ENCODE measurements around the gene MLST8.

MLST8 gene
- 7.7 to 39.9 (median 20.5) reads per million in 18 experiments for total RNA-seq

GRCh38 chr16:2205104-2205966, at the start of gene MLST8:
MLST8 (plus strand) TSS chr16:2205454; CDS start chr16:2206086, 632 bp downstream.
- peak; percentile 80 to 87 for DNase-seq

- DNase-seq = peak; percentile 21 to 23
Observed at GRCh38 chr16:2155977-2156848, 49.0 kb upstream of the MLST8 start.

GRCh38 chr16:2156849-2157224, 48.4 kb upstream of the MLST8 start:
- DNase-seq = no peak

DNA sequence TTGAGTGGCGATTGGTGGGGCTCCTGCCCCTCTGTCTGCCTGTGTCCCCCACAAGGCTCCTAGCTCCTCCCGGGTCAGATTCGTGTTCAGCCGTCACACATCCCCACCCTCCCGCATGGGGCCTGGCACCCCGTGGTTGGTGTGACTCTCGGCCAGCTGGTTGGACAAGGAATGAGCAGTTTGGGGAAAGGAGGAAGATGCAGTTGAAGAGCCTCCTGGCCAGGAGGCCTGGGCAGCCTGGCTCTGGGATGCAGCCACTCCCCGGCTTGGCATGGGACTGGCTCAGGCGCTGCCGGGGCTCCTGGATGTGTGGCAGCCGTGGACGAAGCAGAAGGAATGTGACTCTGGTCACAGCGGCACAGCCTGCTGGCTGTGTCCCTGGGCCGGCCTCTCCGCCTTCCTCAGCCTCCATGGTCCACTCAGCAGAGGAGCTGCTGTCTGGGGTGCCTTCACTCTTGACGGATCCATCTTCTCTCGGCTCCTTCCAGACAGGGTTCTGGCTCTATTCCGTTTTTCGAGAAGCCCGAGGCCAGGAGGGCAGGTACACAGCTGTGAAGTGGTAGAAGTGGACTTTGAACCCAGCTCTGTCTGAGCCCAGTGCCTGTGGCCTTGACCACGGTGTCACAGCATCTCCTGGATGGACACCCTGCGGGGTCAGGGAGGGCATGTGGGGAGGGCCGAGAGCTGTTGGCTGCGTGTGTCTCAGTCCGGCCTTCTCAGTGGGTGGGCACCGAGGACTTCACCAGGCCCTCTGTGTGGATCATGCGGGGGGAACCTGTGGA, 47.6 kb upstream of the MLST8 start:
- no peak for DNase-seq

- no peak for DNase-seq
Observed at GRCh38 chr16:2158262-2158638, 47.0 kb upstream of the MLST8 start.

- DNase-seq = no peak
Observed at GRCh38 chr16:2159175-2159838, 45.9 kb upstream of the MLST8 start.

GRCh38 chr16:2160915-2161551, 44.2 kb upstream of the MLST8 start:
- no peak for DNase-seq

DNA sequence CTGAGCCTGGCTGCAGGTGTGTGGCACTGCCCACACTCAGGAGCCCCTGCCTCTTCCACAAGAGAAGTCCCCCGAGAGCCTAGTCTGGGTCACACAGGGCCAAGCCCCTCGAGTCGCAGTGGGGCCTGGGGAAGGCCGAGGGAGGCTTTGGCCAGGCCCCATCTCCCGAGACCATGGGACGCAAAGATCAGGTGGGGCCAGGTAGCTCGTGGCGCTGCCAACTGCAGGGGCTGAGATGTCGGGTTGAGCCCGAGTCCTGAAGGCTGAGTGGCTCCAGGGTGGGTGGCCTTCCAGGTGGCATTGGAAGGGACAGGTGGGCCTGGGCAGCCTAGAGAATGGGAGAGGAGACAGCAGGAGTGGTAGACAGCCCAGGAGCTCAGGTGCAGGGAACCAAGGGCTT, 43.3 kb upstream of the MLST8 start:
- DNase-seq = no peak

- DNase-seq = no peak
Observed at GRCh38 chr16:2162676-2163118, 42.6 kb upstream of the MLST8 start.

DNA sequence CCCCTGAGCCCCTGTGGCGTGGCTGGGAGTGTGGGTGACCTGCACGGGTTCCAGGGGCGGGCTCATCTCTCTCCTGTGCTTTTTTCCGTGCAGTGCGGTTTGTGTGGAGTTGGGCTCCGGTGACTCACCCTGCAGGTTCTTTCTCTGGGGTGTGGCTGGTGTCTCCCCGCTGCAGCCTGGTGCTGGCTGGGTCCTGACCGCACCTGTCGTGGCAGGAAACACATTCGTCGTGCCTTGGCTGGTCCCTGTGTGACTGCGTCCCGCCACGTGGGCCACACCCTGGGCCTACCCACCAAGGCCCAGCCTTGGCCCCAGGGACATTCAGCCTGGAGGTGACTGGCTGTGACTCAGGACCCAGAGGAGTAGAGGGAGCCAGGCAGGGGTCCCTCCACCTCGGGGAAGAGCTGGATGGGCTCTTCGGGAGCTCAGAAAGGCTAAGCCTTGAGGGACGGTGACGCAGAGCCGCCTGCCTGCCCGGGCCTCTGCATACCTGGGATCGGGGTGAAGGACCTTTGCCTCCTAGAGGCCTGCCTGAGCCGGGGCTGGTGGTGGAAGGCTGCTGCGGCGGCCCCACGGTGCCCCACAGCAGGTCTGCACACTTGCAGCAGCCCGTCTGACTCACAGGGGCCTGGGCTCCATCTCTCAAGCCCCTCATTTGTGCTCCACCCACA, 41.9 kb upstream of the MLST8 start:
- DNase-seq = no peak

DNA sequence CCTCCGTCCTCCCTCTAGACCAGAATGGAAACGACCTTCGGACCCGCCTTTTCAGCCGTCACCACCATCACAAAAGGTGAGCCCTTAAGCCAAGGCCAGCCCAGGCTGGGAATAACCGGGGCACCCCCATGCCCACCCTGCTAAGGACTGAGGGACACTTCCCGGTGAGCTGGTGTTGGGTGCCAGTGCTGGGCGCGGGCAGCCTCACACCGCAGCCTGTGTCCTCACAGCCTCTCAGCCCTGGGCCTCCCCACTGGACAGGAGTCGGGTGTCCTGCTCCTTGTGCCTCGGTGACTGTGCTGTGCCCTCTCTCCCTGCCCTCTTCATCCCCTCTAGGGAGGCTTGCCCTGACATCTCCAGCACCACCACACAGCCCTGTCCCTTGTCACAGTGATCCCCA, 39.4 kb upstream of the MLST8 start:
- no peak for DNase-seq

- no peak for DNase-seq
Observed at GRCh38 chr16:2166263-2167067, 38.8 kb upstream of the MLST8 start.

- no peak for DNase-seq
Observed at GRCh38 chr16:2167068-2167638, 38.1 kb upstream of the MLST8 start.

DNA sequence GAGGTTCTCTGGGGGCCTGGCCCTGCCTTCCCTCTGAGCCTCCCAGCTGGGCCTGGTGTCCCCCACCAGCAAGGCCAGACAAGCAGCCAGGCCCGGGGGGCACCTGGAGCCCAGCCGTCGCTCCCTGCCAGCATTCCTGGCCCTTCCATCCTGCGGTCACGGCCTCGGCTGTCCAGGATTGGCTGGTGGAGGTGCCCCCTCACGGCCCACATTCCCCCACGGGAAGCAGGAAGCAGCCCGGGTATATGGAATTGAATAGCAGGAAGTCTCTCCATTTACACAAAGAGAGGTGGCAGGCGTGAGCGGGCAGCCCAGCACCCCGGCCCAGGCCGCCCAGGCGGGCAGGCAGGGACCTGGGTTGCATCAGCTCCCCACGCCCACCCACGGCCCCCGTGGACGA, 35.2 kb upstream of the MLST8 start:
- no peak for DNase-seq

- DNase-seq = no peak
Observed at GRCh38 chr16:2170587-2171435, 34.4 kb upstream of the MLST8 start.

- DNase-seq = no peak
Observed at GRCh38 chr16:2171601-2172178, 33.6 kb upstream of the MLST8 start.

GRCh38 chr16:2172688-2173335, 32.4 kb upstream of the MLST8 start:
- DNase-seq = no peak

DNA sequence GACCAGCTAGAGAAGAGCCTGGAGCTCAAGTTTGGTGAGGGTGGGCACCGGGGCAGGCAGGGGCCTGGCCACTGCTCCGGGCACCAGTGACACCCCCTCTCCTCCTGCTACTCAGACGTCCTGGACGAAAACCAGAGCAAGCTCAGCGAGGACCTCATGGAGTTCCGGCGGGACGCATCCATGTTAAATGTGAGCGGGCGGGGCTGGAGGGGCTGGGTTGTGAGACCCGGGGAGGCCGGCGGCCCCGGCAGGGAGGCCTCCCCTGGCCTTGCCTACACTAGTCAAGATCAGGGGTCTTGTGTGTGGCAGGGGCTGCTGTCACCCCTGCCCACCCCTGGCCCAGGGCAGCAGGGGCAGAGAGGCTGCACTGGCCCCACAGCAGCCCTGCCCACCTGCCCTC, 31.9 kb upstream of the MLST8 start:
- no peak for DNase-seq
